DMS53 (cell line): ENCODE measurements around the gene BAMBI.

Experiments used
- DNase-seq: peaks from one replicate; lab custom pipeline; 2025; lab: John Stamatoyannopoulos, UW

Gene BAMBI

GRCh38 chr10:28705472-28705871 is 28.2 kb downstream of the BAMBI start:
- no peak for DNase-seq

DNA sequence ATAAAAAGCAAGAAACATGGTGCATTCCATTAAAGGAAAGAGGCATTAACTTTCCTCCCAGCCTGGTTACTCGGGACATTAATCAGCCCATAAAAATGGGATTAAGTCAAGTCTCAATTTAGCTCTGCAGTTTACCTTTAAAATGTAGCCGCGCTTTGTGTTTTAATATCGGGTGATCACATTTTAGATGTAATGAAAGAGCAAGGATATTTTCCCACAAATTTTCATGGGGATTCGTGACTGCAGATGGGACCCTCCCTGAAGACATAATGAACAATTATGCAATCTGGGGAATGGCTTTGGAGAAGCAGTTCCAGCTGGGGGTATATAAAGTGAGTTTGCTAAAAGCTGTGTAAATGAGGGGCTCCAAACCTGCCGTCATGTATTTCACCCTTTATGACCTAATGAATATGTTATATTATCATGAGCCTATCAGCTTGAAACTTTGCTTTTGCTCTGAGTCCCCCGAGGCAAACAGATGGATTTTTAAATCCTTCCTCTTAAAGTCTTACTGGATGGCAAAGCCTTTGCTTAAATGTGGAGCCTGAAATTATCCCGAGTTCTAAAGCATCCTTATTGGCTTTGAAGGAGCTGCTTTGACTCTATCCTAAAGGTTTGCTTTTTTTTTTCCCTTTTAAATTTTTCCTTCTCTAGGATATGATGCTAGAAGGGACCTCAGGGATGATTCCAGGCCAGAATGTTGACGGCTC is 31.8 kb downstream of the BAMBI start:
- DNase-seq = no peak

DNA sequence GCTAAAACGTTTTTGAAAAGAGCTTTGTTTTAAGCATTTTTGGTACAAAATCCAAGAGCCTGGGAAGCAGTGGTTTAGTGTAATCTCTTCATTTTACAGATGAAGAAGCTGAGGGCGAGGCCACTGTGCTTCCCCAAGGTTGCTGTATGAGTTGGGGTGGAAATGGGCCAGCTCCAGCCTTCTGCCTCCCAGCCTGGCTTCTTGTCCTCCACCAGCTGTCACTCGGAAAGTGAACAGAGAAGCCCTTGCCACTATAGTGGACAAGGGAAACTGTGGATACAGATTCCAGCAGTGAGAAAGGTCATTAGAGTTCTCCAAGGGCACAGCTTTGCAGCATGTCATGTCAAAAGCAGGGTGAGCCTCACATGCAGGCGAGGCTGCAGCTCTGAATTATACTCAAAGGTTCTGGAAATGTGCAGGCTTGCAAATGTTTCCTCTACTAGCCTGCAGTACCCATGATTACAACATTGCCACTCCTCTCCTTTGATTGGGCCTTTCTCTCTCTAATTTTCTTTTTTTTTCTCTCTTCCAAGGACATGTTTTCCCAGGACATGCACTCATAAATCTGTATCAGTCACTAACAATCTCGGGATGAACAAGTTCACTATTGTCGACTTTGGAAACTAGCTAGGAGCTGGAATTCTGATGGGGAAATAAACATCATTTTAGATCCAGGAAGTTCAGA is 33.0 kb downstream of the BAMBI start:
- no peak for DNase-seq

DNA sequence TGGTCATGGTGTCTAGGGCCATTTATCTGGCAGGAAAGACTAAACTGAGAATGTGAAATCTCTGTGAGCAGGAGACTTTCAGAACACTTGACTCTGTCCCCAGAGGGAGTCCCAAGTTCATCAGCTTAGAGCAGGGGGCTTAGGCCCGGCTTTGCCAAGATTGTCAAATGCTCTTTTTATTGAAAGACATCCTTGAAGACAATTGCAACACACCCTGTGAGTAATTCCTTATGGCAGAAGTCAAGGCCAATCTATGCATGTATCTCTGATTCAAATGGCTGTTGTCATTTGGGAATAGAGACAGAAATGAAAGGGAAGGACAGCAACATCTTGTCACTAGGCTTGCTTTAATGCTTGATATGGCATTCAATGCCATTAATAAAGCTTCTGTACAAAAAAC is 33.7 kb downstream of the BAMBI start:
- DNase-seq = no peak

DNA sequence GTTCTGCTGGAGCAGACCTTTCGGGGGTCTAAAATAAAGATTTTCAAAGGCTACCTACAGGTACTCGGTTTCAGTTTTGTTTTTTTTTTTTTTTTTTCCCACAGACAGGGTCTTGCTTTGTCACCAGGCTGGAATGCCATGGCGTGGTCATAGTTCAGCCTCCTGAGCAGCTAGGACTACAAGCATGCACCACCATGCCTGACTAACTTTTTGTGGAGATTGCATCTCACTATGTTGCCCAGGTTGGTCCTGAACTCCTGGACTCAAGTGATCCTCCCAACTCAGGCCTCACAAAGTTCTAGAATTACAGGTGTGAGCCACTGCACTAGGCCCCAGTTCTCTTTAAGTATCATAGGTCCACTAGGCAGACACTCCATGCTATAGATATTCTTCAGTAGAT is 34.5 kb downstream of the BAMBI start:
- no peak for DNase-seq

GRCh38 chr10:28713626-28714352 is 36.5 kb downstream of the BAMBI start:
- no peak for DNase-seq

DNA sequence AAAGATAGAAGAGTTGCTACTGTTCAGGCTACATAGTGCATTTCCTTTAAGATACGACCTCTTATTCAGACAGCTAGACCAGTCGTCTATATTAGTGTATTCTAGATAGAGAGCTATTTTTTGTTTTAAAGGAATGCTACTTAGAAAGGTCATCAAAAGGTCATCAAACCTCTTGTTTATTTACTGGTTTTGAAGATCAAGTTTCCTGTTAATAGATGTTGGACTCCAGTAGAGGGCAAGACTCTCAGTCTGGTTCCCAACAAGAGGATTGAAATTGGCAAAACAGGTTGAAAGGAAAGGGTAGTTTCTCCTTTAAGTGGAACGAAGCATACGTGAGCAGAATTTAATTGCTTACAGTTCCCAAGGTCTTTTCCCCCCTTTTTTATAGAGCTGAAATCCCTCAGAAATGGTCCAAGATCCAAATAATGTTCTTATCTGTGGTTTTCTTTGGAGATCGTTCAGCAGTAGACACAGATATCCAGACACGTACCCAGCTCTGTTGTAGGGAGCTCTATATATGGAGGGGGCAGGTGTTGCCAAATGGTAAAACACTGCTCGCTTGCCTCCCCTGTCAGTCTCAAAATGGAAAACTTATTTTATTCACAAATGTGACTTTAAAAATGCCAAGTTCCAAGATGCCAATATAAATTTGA is 37.2 kb downstream of the BAMBI start:
- DNase-seq = no peak

- no peak for DNase-seq
Observed at GRCh38 chr10:28715246-28715645, 37.9 kb downstream of the BAMBI start.

DNA sequence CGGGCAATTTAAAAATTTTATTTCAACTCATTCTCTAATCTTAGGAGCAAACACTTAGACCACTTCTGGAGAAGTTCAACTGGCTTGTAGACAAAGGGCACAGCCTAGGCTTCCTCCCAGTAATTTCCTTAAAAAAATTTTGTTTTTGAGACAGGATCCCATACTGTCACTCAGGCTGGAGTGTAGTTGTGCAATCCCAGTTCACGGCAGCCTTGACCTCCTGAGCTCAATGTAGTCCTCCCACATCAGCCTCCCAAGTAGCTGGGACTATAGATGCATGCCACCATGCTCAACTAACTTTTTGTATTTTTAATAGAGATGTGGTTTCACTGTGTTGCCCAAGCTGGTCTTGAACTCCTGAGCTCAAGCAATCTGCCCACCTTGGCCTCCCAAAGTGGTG is 38.4 kb downstream of the BAMBI start:
- DNase-seq = no peak

- no peak for DNase-seq
Observed at GRCh38 chr10:28716748-28717147, 39.4 kb downstream of the BAMBI start.

DNA sequence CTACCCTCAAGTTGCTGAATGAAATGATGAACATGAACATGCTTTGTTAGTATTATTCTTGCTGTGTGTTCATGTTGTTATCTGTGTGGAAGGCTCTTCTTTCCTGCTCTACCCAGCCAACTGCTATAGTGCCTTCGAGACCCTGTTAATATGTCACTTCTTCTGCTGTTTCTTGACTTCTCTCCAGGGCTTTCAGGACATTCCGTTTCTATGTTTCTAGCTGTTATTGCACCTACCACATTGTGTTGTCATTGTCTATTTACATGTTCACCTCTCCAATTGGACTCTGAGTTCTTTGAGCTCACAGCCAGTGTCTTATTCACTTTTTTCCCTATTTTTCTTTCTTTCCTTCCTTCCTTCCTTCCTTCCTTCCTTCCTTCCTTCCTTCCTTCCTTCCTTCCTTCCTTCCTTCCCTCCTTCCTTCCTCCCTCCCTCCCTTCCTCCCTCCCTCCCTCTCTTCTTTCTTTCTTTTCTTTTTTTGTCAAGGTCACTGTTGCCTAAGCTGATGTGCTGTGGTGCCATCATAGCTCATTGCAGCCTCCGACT is 40.4 kb downstream of the BAMBI start:
- DNase-seq = no peak

DNA sequence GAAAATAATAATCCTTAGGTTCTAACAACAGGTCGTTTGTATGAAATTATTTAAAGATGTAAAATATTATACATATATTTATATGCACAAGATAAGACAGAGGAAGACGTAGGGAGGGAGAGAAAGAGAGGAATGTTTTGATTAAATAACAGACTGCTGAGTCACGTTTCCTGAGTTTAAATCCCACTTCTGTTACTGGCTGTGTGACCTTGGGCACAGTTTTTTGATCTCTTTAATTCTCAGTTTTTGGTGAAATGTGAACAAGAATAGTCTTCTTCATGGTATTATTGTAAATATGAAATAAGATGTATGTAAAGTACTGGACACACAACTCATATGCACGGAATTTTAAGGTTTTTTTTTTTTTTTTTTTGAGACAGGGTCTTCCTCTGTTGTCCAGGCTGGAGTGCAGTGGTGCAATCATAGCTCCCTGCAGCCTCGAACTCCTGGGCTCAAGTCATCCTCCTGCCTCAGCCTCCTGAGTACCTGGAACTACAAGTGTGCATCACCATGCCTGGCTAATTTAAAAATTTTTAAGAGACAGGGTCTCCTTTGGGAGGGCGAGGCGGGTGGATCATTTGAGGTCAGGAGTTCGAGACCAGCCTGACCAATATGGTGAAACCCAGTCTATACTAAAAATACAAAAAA is 42.6 kb downstream of the BAMBI start:
- peak; percentile 22 for DNase-seq

DNA sequence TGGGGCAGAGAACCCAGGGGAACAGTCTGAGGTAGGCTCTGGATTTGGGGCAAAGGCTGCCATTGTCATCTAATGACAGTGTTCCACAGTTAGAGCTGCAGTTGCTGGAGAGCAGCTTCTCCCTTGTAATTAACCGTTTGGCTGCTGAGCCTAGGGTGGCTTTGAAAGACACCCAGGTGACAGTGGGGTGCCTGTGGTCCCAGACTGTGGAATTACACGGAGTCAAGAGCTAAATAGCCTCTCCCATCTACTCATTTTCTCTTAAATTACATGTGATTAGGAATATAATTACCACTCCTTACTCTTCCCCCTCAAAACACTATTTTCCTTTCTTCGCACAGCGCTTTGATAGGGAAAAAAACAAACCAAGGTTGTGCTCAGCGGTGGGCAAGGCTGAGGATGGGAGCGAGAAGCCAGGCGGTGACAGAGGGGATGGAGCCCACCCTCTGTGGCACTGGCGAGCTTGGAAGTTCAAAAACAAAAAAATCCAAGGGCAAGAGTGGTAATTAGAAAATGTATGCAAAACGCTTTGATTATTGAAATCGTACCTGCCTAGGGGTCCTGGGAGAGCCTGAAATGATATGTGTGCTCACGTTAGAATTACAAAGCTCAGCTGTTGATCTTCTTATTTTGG is 44.1 kb downstream of the BAMBI start:
- DNase-seq = no peak

- DNase-seq = peak; percentile 91
Observed at GRCh38 chr10:28722065-28722803, 44.9 kb downstream of the BAMBI start.

- DNase-seq = peak; percentile 88
Observed at GRCh38 chr10:28728366-28728765, 51.0 kb downstream of the BAMBI start.

DNA sequence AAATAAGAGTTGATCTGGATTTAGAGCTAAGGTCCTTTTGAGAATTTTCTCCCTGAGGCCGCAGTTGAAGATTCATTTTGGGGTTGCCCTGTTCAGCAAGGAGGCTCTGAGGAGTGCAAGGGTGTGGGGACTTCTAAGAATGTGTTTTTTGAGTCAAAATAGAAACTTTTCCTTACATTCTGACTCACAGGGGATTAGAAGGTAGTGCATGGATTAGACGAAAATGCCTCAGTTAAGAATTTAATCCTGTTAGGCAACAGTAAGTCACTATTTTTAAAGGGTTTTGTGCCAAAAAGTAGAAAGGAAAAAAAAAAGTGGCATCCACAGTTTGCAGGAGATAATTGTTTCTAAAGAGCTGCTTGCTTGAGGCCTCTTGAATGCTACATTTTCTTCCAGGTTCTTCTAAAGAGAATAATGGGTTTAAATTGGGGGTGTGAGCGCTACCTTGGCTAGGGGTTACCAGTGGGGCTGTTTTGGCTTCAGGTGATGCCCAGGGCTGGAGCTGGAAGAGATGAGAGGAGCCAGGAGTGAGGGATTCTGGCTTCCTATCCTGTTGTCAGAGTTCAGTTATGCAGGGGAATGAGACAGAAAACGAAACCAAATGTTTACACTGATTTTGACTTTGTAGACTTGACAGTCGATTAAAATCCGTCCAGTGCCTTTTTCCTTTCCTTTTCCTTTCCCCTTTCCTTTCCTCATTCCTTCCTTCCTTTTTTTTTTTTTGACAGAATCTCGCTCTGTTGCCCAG is 52.9 kb downstream of the BAMBI start:
- DNase-seq = no peak

DNA sequence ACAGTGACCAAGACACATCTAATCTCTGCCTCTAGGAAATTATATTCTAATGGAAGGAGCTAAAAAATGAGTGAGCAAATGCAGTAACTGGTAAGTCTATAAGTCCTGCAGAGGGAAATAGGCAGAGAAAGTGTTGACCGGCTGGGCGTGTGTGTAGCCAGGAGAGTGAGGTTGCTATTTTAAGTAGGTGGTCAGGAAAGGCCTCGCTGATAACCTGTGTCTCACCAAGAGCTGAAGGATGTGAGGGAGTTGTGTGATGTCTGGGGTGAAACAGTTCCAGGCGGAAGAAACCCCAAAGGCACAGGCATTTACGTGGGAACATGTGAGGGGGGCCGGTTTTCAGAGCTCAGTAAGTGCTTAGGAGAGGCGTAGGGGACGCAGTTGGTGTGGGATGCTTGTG is 54.8 kb downstream of the BAMBI start:
- no peak for DNase-seq
